Measurements from ENCODE around the gene CAT.

- TF ChIP-seq CTCF (IDR thresholded peaks at IDR 0.05): no peak
- no peak for TF ChIP-seq POLR2A (IDR thresholded peaks at IDR 0.05)
Measured at GRCh38 chr11:34502949-34503348, 64.2 kb downstream of the CAT start.

Measured in body of pancreas (tissue), 4 donors.